ENCODE data around the gene NSUN4. TPM values are rescaled to one million over a fixed set of nuclear protein-coding genes. Genes with fewer than 3 reads are reported as not detected.

NSUN4 gene
- total and polyA plus RNA-seq, 2 donors (not counting 1 experiment from before 2014, with no cell fraction given): 21.3 to 33.7 TPM

DNA sequence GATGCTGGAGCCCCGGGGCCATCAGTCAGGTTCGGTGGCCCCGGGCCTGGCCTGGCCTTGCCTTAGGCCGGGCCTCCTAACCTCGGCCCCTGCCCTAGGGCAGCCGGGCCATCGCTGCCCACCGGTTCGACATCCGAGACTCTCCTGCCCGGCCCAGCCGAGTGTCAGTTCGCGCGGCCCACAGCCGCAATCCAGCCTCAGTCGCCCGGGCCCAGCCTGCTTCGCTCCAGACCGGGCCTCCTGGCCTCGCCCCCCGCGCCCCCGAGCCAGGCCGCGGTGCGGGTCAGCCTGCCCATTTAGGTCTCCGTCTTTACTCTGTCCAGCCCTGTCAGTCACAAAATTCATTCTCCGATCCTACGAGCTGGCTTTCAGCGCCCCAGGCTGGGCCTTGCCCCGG is 38.0 kb upstream of the NSUN4 start:
- no peaks in the 10 kb centered on the region for H3K27me3 Mint-ChIP-seq
- DNase-seq: no peak
- Histone ChIP-seq H4K20me1 (ENCODE audit: control insufficient read depth, insufficient read depth, low read length, poor library complexity, severe bottlenecking) (peaks cover 44% of the 10 kb centered on the region), H3K4me1 (ENCODE audit: control insufficient read depth in 2 of 2, insufficient read depth in 2 of 2, low read length in 2 of 2) (peaks cover 23 to 40% of the 10 kb centered on the region in 2 donors), H3K9me3 (ENCODE audit: control extremely low read depth in 1 of 3, control insufficient read depth in 2 of 3, insufficient read depth in 1 of 3, low read length in 2 of 3) (no peaks in the 10 kb centered on the region), H3K27me3 (replicated peaks in 1 of 4; ENCODE audit: control extremely low read depth in 1 of 4, control insufficient read depth in 3 of 4, insufficient read depth in 4 of 4, low read length in 3 of 4) (no peaks in the 10 kb centered on the region), H3K4me3 (ENCODE audit: control extremely low read depth in 1 of 5, extremely low read depth in 1 of 5, insufficient read depth in 1 of 5, low read depth in 2 of 5, low read length in 4 of 5) (peak overlapping the region; percentile 2 to 98 (median 79)), H2AFZ (ENCODE audit: insufficient read depth, low read depth, low read length, poor library complexity, severe bottlenecking) (peak overlapping the region; percentile 92), H3K36me3 (replicated peaks in 1 of 2; ENCODE audit: control extremely low read depth in 1 of 2, control insufficient read depth in 1 of 2, extremely low read depth in 1 of 2, insufficient read depth in 2 of 2, low read length in 1 of 2) (peaks cover 0 to 5% of the 10 kb centered on the region in 2 experiments), H3K27ac (ENCODE audit: low read length in 2 of 2) (peak overlapping the region; percentile 77 to 92), H3K79me2 (ENCODE audit: control insufficient read depth, insufficient read depth, low read length) (peaks cover 88% of the 10 kb centered on the region), H3K9ac (ENCODE audit: low read length) (peak overlapping the region; percentile 95), H3K4me2 (replicated peaks; ENCODE audit: low read depth, low read length, poor library complexity, severe bottlenecking) (peak overlapping the region; percentile 97)
- ATAC-seq (ENCODE audit: low read depth): peak; percentile 4
- H3K27ac Mint-ChIP-seq: peak overlapping the region; percentile 99
- no peaks in the 10 kb centered on the region for H3K9me3 Mint-ChIP-seq (ENCODE audit: insufficient read depth)
- ChIA-PET CTCF (interaction anchor here (0.8 to 3.9 kb wide), 8 partner anchors 26 to 1031 kb away, joined by 3 to 36 read pairs (median 6); partner anchors contain the start of genes CMPK1 and NSUN4), POLR2A (interaction anchor here (1.0 to 2.1 kb wide), 6 partner anchors 31 to 718 kb away, joined by 3 to 17 read pairs (median 6); partner anchors contain the start of genes EFCAB14, GPBP1L1, NASP and NSUN4)
- H3K4me1 Mint-ChIP-seq: peaks cover 46% of the 10 kb centered on the region
- peak overlapping the region; percentile 100 for H3K4me3 Mint-ChIP-seq
- intact Hi-C loops (cut with micrococcal nuclease): loop anchor here (1.0 to 5.0 kb wide), 9 partner anchors 30 to 552 kb away; partner anchors contain the start of genes EFCAB14, IPP, MKNK1 and NSUN4
- TF ChIP-seq CTCF (IDR thresholded peaks at IDR 0.05): no peak
- TF ChIP-seq EZH2 (IDR thresholded peaks at IDR 0.05; ENCODE audit: borderline replicate concordance, insufficient read depth, low read depth, low read length, poor library complexity, severe bottlenecking): no peak
- under 1% methylated on average over 32 of the region's 32 CpGs for WGBS (ENCODE audit: insufficient coverage)

Measured in B cell (primary cell).